Ascending aorta (tissue), 2 donors: ENCODE results near the gene M1AP. TPM values are rescaled to one million over a fixed set of nuclear protein-coding genes. Genes with fewer than 3 reads are reported as not detected.

Source experiments
- DNase-seq, 2 donors: peaks; one replicate each; pipeline ENCODE4 v3.0.0-alpha.2; 2019; ENCODE audit warnings: low spot score in 2 of 2
- H3K27ac ChIP-seq, 2 donors: fragments of 200-600 bp; sonication (generic); one replicate each; pipeline ENCODE4 v1.5.1; 2016 to 2017; ENCODE audit warnings: mild to moderate bottlenecking in 1 of 2
- H3K27me3 ChIP-seq: fragments of 200-600 bp; sonication (generic); one replicate; pipeline ENCODE4 v1.5.1; 2017
- H3K36me3 ChIP-seq, 2 donors: fragments of 200-600 bp; sonication (generic); one replicate each; pipeline ENCODE4 v1.5.1; 2016
- H3K4me1 ChIP-seq, 2 donors: fragments of 200-600 bp; sonication (generic); one replicate each; pipeline ENCODE4 v1.5.1; 2016 to 2017; ENCODE audit warnings: mild to moderate bottlenecking in 1 of 2
- H3K4me3 ChIP-seq, 2 donors: fragments of 200-600 bp; sonication (generic); one replicate each; pipeline ENCODE4 v1.5.1; 2016 to 2017; ENCODE audit warnings: mild to moderate bottlenecking in 1 of 2
- H3K9me3 ChIP-seq, 2 donors: fragments of 200-600 bp; sonication (generic); one replicate each; pipeline ENCODE4 v1.5.1; 2016
- CTCF ChIP-seq, 3 experiments: fragments of 200-600 bp in 2 of 3; fragments of 450-650 bp in 1 of 3; sonication (generic) in 2 of 3; IDR thresholded peaks; one replicate each; pipeline ENCODE4 v1.5.1; 2016 to 2019; ENCODE audit warnings: antibody characterized with exemption in 3 of 3, mild to moderate bottlenecking in 1 of 3, moderate library complexity in 1 of 3
- intact Hi-C: fragments of 100-400 bp; cut with DNase I; formaldehyde crosslinking; loops from one replicate; pipeline ENCODE4 v1.15.1; 2023
- total RNA-seq: library from RNA; depleted of rRNA; stranded (reverse); fragments of >200 nt; gene quantifications from one replicate; pipeline ENCODE4 v1.1.0, GENCODE V29; 2016

M1AP gene
- total RNA-seq, 1 donor from 2014 or later, result not detected

- DNase-seq, result no peak
- TF ChIP-seq CTCF (IDR thresholded peaks at IDR 0.05), result no peak
- no peak overlapping the region for H3K27ac ChIP-seq
- H3K4me1 ChIP-seq, result no peaks in the 10 kb centered on the region
- H3K4me3 ChIP-seq, result no peak overlapping the region
- H3K36me3 ChIP-seq, result peaks cover 20 to 34% of the 10 kb centered on the region in 2 donors
- H3K9me3 ChIP-seq, result no peaks in the 10 kb centered on the region
- intact Hi-C loops, result no loop called here
- no peaks in the 10 kb centered on the region for H3K27me3 ChIP-seq
These were observed 23.3 kb upstream of the M1AP start for GRCh38 chr2:74671479-74671878.

GRCh38 chr2:74670263-74670662, 22.1 kb upstream of the M1AP start:
- Histone ChIP-seq H3K9me3 (no peaks in the 10 kb centered on the region), H3K36me3 (peaks cover 11 to 26% of the 10 kb centered on the region in 2 donors), H3K27ac (no peak overlapping the region), H3K27me3 (no peaks in the 10 kb centered on the region), H3K4me3 (no peak overlapping the region), H3K4me1 (no peaks in the 10 kb centered on the region)
- no peak for DNase-seq
- intact Hi-C loops, result no loop called here
- no peak for TF ChIP-seq CTCF (IDR thresholded peaks at IDR 0.05)

GRCh38 chr2:74668087-74668486, 20.0 kb upstream of the M1AP start:
- Histone ChIP-seq H3K36me3 (peaks cover 3 to 8% of the 10 kb centered on the region in 2 donors), H3K27me3 (no peaks in the 10 kb centered on the region), H3K9me3 (no peaks in the 10 kb centered on the region), H3K27ac (no peak overlapping the region), H3K4me3 (no peak overlapping the region), H3K4me1 (no peaks in the 10 kb centered on the region)
- TF ChIP-seq CTCF (IDR thresholded peaks at IDR 0.05), result no peak
- no peak for DNase-seq
- intact Hi-C loops, result no loop called here

DNA sequence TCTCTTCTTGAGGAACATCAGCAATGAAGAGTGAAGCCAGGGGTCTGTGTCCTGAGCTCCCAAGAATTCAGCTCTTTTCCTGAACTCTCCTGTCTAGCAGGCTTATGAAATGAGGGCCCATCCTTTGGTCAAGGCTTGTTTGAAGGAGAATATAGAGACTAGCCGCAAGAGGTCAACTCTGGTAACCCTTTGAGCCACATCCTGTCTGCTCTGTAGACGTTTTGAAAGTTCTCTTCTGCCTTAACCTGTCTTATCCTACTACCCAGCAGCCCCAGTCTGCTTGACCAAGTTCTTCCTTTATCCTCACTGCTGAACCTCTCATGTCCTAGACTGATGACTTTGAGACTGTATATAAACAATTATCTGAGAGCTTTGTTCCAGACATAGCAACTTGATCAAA, 11.3 kb upstream of the M1AP start:
- Histone ChIP-seq H3K4me3 (no peak overlapping the region), H3K27me3 (no peaks in the 10 kb centered on the region), H3K27ac (no peak overlapping the region), H3K9me3 (no peaks in the 10 kb centered on the region), H3K4me1 (no peaks in the 10 kb centered on the region), H3K36me3 (peaks cover 0 to 6% of the 10 kb centered on the region in 2 donors)
- TF ChIP-seq CTCF (IDR thresholded peaks at IDR 0.05), result no peak
- intact Hi-C loops, result no loop called here
- no peak for DNase-seq

GRCh38 chr2:74658516-74658915, 10.4 kb upstream of the M1AP start:
- H3K9me3 ChIP-seq, result no peaks in the 10 kb centered on the region
- no peak for TF ChIP-seq CTCF (IDR thresholded peaks at IDR 0.05)
- no peak for DNase-seq
- H3K27me3 ChIP-seq, result no peaks in the 10 kb centered on the region
- no peak overlapping the region for H3K4me3 ChIP-seq
- H3K4me1 ChIP-seq, result no peaks in the 10 kb centered on the region
- intact Hi-C loops, result no loop called here
- no peak overlapping the region for H3K27ac ChIP-seq
- H3K36me3 ChIP-seq, result peaks cover 0 to 6% of the 10 kb centered on the region in 2 donors

GRCh38 chr2:74655579-74655978, 7.4 kb upstream of the M1AP start:
- no peak for TF ChIP-seq CTCF (IDR thresholded peaks at IDR 0.05)
- no peak overlapping the region for H3K4me3 ChIP-seq
- no peak overlapping the region for H3K27ac ChIP-seq
- intact Hi-C loops, result no loop called here
- no peaks in the 10 kb centered on the region for H3K27me3 ChIP-seq
- no peaks in the 10 kb centered on the region for H3K36me3 ChIP-seq
- H3K4me1 ChIP-seq, result no peaks in the 10 kb centered on the region
- no peaks in the 10 kb centered on the region for H3K9me3 ChIP-seq
- no peak for DNase-seq
